OCI-LY1 (cell line): Measurements from ENCODE around the gene PCDH12.
A peak's percentile ranks its signal among the peaks of the same experiment; 100 is the strongest.

Source experiments
- H2AFZ ChIP-seq: fragments of 200-600 bp; sonication (generic), shearing (Covaris generic); 2 replicates; pipeline ENCODE4 v1.6.0; 2014; ENCODE audit warnings: antibody characterized with exemption, mild to moderate bottlenecking, low read length
- H3F3A ChIP-seq: fragments of 200-600 bp; sonication (generic), shearing (Covaris generic); 2 replicates; pipeline ENCODE4 v1.6.0; 2014; ENCODE audit warnings: mild to moderate bottlenecking, antibody characterized with exemption, low read length, moderate library complexity; ENCODE audit not compliant: insufficient read depth
- H3K27ac ChIP-seq: fragments of 200-600 bp; sonication (generic); 2 replicates; pipeline ENCODE4 v1.5.1; 2014; ENCODE audit warnings: low read length, mixed run types, mild to moderate bottlenecking, low read depth; ENCODE audit not compliant: poor library complexity, severe bottlenecking
- H3K27me3 ChIP-seq: fragments of 200-600 bp; sonication (generic); 2 replicates; pipeline ENCODE4 v1.6.0; 2014; ENCODE audit warnings: antibody characterized with exemption, mild to moderate bottlenecking, low read length, moderate library complexity; ENCODE audit not compliant: insufficient read depth
- H3K36me3 ChIP-seq: fragments of 200-600 bp; sonication (generic); 2 replicates; pipeline ENCODE4 v1.6.1; 2014; ENCODE audit warnings: mild to moderate bottlenecking, antibody characterized with exemption, low read length, moderate library complexity, mixed read lengths; ENCODE audit not compliant: insufficient read depth
- H3K4me1 ChIP-seq: fragments of 200-600 bp; sonication (generic); 2 replicates; pipeline ENCODE4 v1.5.1; 2014; ENCODE audit warnings: mild to moderate bottlenecking, low read length, moderate library complexity; ENCODE audit not compliant: insufficient read depth, severe bottlenecking
- H3K4me2 ChIP-seq: fragments of 200-600 bp; sonication (generic), shearing (Covaris generic); 2 replicates; pipeline ENCODE4 v1.6.1; 2014; ENCODE audit warnings: low read length
- H3K4me3 ChIP-seq: fragments of 200-600 bp; sonication (generic); 2 replicates; pipeline ENCODE4 v1.5.1; 2014; ENCODE audit warnings: low read length, low read depth, mild to moderate bottlenecking, mixed read lengths; ENCODE audit not compliant: poor library complexity, severe bottlenecking
- H3K79me2 ChIP-seq: fragments of 200-600 bp; shearing (Covaris generic); 2 replicates; pipeline ENCODE4 v1.6.1; 2016; ENCODE audit warnings: mixed run types, low read length, mixed read lengths; ENCODE audit not compliant: insufficient read depth
- H3K9ac ChIP-seq: fragments of 200-600 bp; sonication (generic), shearing (Covaris generic); 2 replicates; pipeline ENCODE4 v1.6.1; 2014; ENCODE audit warnings: mild to moderate bottlenecking, low read length, mixed read lengths
- H3K9me2 ChIP-seq: fragments of 200-600 bp; sonication (generic), shearing (Covaris generic); 2 replicates; pipeline ENCODE4 v1.6.1; 2014; ENCODE audit warnings: low read depth, mild to moderate bottlenecking, low read length, mixed read lengths
- H3K9me3 ChIP-seq: fragments of 200-600 bp; shearing (Covaris generic); 2 replicates; pipeline ENCODE4 v1.6.1; 2014; ENCODE audit warnings: low read length, mixed read lengths
- H4K20me1 ChIP-seq: fragments of 200-600 bp; sonication (generic), shearing (Covaris generic); 2 replicates; pipeline ENCODE4 v1.6.0; 2016; ENCODE audit warnings: mild to moderate bottlenecking, low read length; ENCODE audit not compliant: insufficient read depth
- EZH2 ChIP-seq: fragments of 200-600 bp; sonication (generic), shearing (Covaris generic); IDR thresholded peaks from 2 replicates; pipeline ENCODE4 v1.8.0; 2017; ENCODE audit warnings: borderline replicate concordance, mixed run types, mild to moderate bottlenecking, antibody characterized with exemption, low read length, moderate library complexity, mixed read lengths
- TF ChIP-seq, protein P1 (sequence below): fragments of 200-600 bp; sonication (generic), shearing (Covaris generic); IDR thresholded peaks from 2 replicates; pipeline ENCODE4 v1.5.1; 2017; ENCODE audit warnings: mild to moderate bottlenecking, antibody characterized with exemption, low read length, moderate library complexity, mixed read lengths

PCDH12 gene

DNA sequence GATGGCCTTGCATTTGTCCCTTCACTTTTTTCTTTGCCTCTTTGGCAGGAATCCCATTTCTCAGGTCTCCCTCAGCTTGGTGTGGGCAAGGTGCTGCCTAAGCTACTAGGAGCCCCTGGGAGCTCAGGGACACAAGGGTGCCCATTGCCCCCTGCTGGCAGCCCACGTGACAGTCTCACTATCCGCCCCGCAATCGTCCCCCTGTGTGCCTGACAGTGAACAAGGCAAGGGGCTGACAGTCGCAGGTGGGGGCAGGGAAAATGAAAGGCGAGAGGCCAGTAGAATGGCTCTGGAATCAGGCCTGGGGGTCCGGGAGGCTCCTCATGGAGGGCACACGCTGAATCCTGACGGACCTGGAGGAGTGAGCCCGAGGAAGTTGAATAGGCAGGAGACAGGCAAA lies 2.0 kb upstream of the PCDH12 start:
- Histone ChIP-seq H3K4me1 (peaks cover 12% of the 10 kb centered on the region), H3K9ac (no peak overlapping the region), H3K4me2 (no peak overlapping the region), H3K27ac (no peak overlapping the region), H3K9me2 (no peaks in the 10 kb centered on the region), H3K4me3 (no peak overlapping the region), H3K36me3 (no peaks in the 10 kb centered on the region), H3F3A (no peaks in the 10 kb centered on the region), H3K79me2 (no peaks in the 10 kb centered on the region), H3K9me3 (no peaks in the 10 kb centered on the region), H4K20me1 (no peaks in the 10 kb centered on the region), H2AFZ (no peak overlapping the region), H3K27me3 (no peaks in the 10 kb centered on the region; the same call in 1 of the 2 replicates)
- TF ChIP-seq, protein P1, sequence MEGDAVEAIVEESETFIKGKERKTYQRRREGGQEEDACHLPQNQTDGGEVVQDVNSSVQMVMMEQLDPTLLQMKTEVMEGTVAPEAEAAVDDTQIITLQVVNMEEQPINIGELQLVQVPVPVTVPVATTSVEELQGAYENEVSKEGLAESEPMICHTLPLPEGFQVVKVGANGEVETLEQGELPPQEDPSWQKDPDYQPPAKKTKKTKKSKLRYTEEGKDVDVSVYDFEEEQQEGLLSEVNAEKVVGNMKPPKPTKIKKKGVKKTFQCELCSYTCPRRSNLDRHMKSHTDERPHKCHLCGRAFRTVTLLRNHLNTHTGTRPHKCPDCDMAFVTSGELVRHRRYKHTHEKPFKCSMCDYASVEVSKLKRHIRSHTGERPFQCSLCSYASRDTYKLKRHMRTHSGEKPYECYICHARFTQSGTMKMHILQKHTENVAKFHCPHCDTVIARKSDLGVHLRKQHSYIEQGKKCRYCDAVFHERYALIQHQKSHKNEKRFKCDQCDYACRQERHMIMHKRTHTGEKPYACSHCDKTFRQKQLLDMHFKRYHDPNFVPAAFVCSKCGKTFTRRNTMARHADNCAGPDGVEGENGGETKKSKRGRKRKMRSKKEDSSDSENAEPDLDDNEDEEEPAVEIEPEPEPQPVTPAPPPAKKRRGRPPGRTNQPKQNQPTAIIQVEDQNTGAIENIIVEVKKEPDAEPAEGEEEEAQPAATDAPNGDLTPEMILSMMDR, result peak; percentile 41
- no peak for TF ChIP-seq EZH2

GRCh38 chr5:141958546-141959172 lies 657 bp upstream of the PCDH12 start:
- no peaks in the 10 kb centered on the region for H3K9me2 ChIP-seq
- no peak overlapping the region for H3K4me3 ChIP-seq
- no peaks in the 10 kb centered on the region for H3F3A ChIP-seq
- H3K4me1 ChIP-seq, result peaks cover 12% of the 10 kb centered on the region
- H3K9me3 ChIP-seq, result no peaks in the 10 kb centered on the region
- no peak overlapping the region for H3K27ac ChIP-seq
- no peak overlapping the region for H3K4me2 ChIP-seq
- no peak overlapping the region for H3K9ac ChIP-seq
- no peaks in the 10 kb centered on the region for H3K79me2 ChIP-seq
- H2AFZ ChIP-seq, result no peak overlapping the region
- H3K36me3 ChIP-seq, result no peaks in the 10 kb centered on the region
- H3K27me3 ChIP-seq, result no peaks in the 10 kb centered on the region; the same call in 1 of the 2 replicates
- TF ChIP-seq EZH2, result no peak
- TF ChIP-seq, protein P1, result no peak
- no peaks in the 10 kb centered on the region for H4K20me1 ChIP-seq

DNA sequence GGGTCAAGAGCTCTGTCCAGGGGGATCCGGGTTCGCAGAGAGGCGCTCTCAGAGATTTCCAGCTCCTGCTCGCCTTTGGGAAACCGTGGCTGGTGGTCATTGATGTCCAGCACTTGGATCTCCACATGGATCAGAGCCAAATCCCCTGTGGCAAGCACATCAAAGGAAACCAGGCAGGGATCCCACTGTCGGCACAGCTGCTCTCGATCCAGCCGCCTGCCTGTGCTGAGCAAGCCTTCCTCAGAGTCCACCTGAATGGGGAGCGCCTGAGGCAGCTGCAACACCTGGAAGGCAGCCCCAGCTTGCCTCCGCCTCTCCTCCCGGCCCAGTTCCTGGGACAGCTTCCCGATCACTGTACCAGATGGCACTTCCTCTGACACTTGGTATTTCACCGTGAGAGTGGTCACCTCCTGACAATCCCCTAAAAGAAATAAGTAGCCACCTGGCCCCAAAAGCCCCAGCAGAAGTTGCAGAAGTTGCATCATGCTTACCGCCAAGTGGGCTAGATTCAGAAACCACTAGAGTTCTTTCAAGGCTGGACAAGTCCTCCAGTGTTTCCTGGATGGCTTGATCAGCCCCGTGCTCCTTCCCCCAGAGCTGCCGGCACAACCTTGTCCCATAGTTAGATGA lies 520 bp downstream of the PCDH12 start:
- Histone ChIP-seq H3K9me2 (no peaks in the 10 kb centered on the region), H4K20me1 (no peaks in the 10 kb centered on the region), H3K4me2 (no peak overlapping the region), H3K36me3 (no peaks in the 10 kb centered on the region), H3K27ac (no peak overlapping the region), H3F3A (no peaks in the 10 kb centered on the region), H3K4me1 (peaks cover 12% of the 10 kb centered on the region), H3K9ac (no peak overlapping the region), H2AFZ (no peak overlapping the region), H3K27me3 (no peaks in the 10 kb centered on the region; the same call in 1 of the 2 replicates), H3K79me2 (no peaks in the 10 kb centered on the region), H3K9me3 (no peaks in the 10 kb centered on the region), H3K4me3 (no peak overlapping the region)
- no peak for TF ChIP-seq EZH2
- TF ChIP-seq, protein P1, result no peak
